GM18505 (cell line): Measurements from ENCODE around the gene BAG5.
"Not testable (repeated sequence)": the region's sequence is repeated elsewhere in the genome, so short reads cannot be mapped to it uniquely, and the experiment has no call there.

Experiments used
- ATAC-seq: cut with Tn5 transposase; IDR thresholded peaks from one replicate; pipeline ENCODE4 v1.9.1; 2021; ENCODE audit not compliant: unreplicated experiment
- POLR2A ChIP-seq: IDR thresholded peaks from 4 replicates; pipeline ENCODE4 v1.6.1; 2011; ENCODE audit warnings: borderline replicate concordance; ENCODE audit not compliant: insufficient read depth, insufficient read length; ENCODE audit errors: extremely low read depth

BAG5 gene

GRCh38 chr14:103531421-103532215 is 30.8 kb downstream of the BAG5 start:
- no peak for TF ChIP-seq POLR2A
- ATAC-seq: no peak

GRCh38 chr14:103530831-103531230 is 31.6 kb downstream of the BAG5 start:
- ATAC-seq: no peak
- TF ChIP-seq POLR2A: no peak

- ATAC-seq: no peak
- no peak for TF ChIP-seq POLR2A
Measured at GRCh38 chr14:103530390-103530789, 32.1 kb downstream of the BAG5 start.

GRCh38 chr14:103529383-103530365 is 32.8 kb downstream of the BAG5 start:
- no peak for ATAC-seq
- TF ChIP-seq POLR2A: no peak

- no peak for ATAC-seq
- TF ChIP-seq POLR2A: peak; percentile 75
Measured at GRCh38 chr14:103528587-103529382, 33.7 kb downstream of the BAG5 start, which contains the start of gene TRMT61A. Gene TRMT61A (plus strand): TSS chr14:103529196. CDS start chr14:103529979, 783 bp downstream.

GRCh38 chr14:103528146-103528586 is 34.3 kb downstream of the BAG5 start:
- no peak for ATAC-seq
- TF ChIP-seq POLR2A: no peak

GRCh38 chr14:103527408-103528145 is 34.9 kb downstream of the BAG5 start:
- ATAC-seq: peak; percentile 49
- no peak for TF ChIP-seq POLR2A

- ATAC-seq: no peak
- TF ChIP-seq POLR2A: no peak
Measured at GRCh38 chr14:103526914-103527248, 35.6 kb downstream of the BAG5 start.

GRCh38 chr14:103526247-103526913 is 36.1 kb downstream of the BAG5 start:
- TF ChIP-seq POLR2A: no peak
- ATAC-seq: no peak

- ATAC-seq: not testable (repeated sequence)
Measured at GRCh38 chr14:103525430-103526246, 36.8 kb downstream of the BAG5 start.
